Measurements from ENCODE around the gene METTL23.

GRCh38 chr17:76737676-76738467, 11.2 kb downstream of the METTL23 start, which contains the start of gene MFSD11:
- TF ChIP-seq, protein P1, sequence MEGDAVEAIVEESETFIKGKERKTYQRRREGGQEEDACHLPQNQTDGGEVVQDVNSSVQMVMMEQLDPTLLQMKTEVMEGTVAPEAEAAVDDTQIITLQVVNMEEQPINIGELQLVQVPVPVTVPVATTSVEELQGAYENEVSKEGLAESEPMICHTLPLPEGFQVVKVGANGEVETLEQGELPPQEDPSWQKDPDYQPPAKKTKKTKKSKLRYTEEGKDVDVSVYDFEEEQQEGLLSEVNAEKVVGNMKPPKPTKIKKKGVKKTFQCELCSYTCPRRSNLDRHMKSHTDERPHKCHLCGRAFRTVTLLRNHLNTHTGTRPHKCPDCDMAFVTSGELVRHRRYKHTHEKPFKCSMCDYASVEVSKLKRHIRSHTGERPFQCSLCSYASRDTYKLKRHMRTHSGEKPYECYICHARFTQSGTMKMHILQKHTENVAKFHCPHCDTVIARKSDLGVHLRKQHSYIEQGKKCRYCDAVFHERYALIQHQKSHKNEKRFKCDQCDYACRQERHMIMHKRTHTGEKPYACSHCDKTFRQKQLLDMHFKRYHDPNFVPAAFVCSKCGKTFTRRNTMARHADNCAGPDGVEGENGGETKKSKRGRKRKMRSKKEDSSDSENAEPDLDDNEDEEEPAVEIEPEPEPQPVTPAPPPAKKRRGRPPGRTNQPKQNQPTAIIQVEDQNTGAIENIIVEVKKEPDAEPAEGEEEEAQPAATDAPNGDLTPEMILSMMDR (IDR thresholded peaks at IDR 0.05): peak in 1 of 4 experiments; percentile 35
- TF ChIP-seq POLR2A (IDR thresholded peaks at IDR 0.05): peak; percentile 54
- no peak for TF ChIP-seq POLR2AphosphoS5 (IDR thresholded peaks at IDR 0.05)
